Stomach (tissue), 9 donors: ENCODE measurements around the gene CRYM. TPM values are rescaled to one million over a fixed set of nuclear protein-coding genes. Genes with fewer than 3 reads are reported as not detected.

Source experiments
- DNase-seq, 2 donors: peaks; one replicate each; pipeline versions ENCODE4 v3.0.0 to v3.0.0-alpha.2; 2013 to 2019
- H3K27ac ChIP-seq, 5 donors: fragments of 200-600 bp in 4 of 5; sonication (generic) in 4 of 5; one replicate each; pipeline ENCODE4 v1.5.1; 2013 to 2019; ENCODE audit warnings: mild to moderate bottlenecking in 1 of 5, moderate library complexity in 1 of 5
- H3K27me3 ChIP-seq, 3 donors: fragments of 200-600 bp; sonication (generic); one replicate each; pipeline ENCODE4 v1.5.1; 2017 to 2019; ENCODE audit warnings: mixed run types in 1 of 3
- H3K36me3 ChIP-seq, 4 donors: fragments of 200-600 bp; sonication (generic); 1 replicate in 3 of 4; 2 replicates in 1 of 4; pipeline ENCODE4 v1.5.1; 2016 to 2019
- H3K4me1 ChIP-seq, 4 donors: fragments of 200-600 bp; sonication (generic); one replicate each; pipeline ENCODE4 v1.5.1; 2016 to 2019
- H3K4me3 ChIP-seq, 4 donors: fragments of 200-600 bp; sonication (generic) in 3 of 4; one replicate each; pipeline ENCODE4 v1.5.1; 2016 to 2019; ENCODE audit warnings: mild to moderate bottlenecking in 1 of 4
- H3K9me3 ChIP-seq, 4 donors: fragments of 200-600 bp; sonication (generic); one replicate each; pipeline ENCODE4 v1.5.1; 2016 to 2019
- EP300 ChIP-seq: sonication (generic); formaldehyde crosslinking; IDR thresholded peaks from one replicate; pipeline ENCODE4 v1.6.1; 2017; ENCODE audit warnings: antibody characterized with exemption
- POLR2A ChIP-seq, 4 donors: fragments of 450-650 bp; IDR thresholded peaks; one replicate each; pipeline ENCODE4 v1.6.1; 2016; ENCODE audit warnings: antibody characterized with exemption in 4 of 4, control low read depth in 2 of 4, mild to moderate bottlenecking in 1 of 4, moderate library complexity in 1 of 4
- POLR2AphosphoS5 ChIP-seq, 3 donors: sonication (generic); formaldehyde crosslinking; IDR thresholded peaks; one replicate each; pipeline ENCODE4 v1.6.1; 2016; ENCODE audit warnings: antibody characterized with exemption in 3 of 3
- WGBS, 5 donors: extraction: QIAGEN DNeasy Blood & Tissue Kit in 3 of 5; methylation state at CpG; one replicate each; pipeline versions ENCODE4 v1.1.5 to v1.1.7; 2013 to 2018; 5-methylcytosine and 5-hydroxymethylcytosine counted together
- intact Hi-C: fragments of 100-400 bp; cut with DNase I; formaldehyde crosslinking; loops from one replicate; pipeline ENCODE4 v1.15.1; 2023; ENCODE audit warnings: low total_unique reads
- polyA plus RNA-seq, 3 donors: library from polyadenylated mRNA; stranded (reverse); fragments of 200-250 nt; gene quantifications; one replicate each; pipeline ENCODE4 v1.2.3, GENCODE V29; 2013
- total RNA-seq, 5 donors: library from RNA; depleted of rRNA; stranded (reverse); fragments of >200 nt; gene quantifications; one replicate each; pipeline versions ENCODE4 v1.1.0 to v1.2.3, GENCODE V29; 2014 to 2016
- TF ChIP-seq, protein P1 (sequence below), 7 experiments: fragments of 450-650 bp in 4 of 7; fragments of 200-600 bp in 3 of 7; sonication (generic) in 3 of 7; IDR thresholded peaks; one replicate each; pipeline ENCODE4 v1.5.1; 2016 to 2019; ENCODE audit warnings: antibody characterized with exemption in 7 of 7, control low read depth in 2 of 7, mild to moderate bottlenecking in 1 of 7
- donor health status: healthy with polysubstance abuse.
- donor health status: Bipolar disorder and iron deficiency.
- donor health status: healthy.

CRYM gene
- total and polyA plus RNA-seq, 8 donors, result 0.75 to 4.0 (median 3.3) TPM; not detected in 3

DNA sequence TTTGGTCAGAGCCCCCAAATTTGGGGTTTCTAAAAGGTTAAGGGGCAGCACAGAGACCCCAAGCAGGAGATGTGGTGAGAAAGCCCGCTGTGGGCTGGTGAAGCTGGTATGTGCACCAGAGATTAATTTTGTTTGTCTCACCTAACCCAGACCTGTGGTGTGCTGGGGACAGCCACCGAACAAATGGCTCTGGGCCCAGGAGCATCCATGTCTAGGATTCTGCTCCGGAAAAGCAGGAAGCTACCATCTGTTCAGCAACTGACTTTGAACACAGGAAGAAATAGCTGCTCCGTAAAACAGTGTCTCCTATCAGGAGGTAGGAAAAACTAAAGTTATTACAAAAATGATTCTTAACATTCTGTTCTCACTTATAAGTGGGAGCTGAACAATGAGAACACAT is 64.0 kb downstream of the CRYM start:
- Histone ChIP-seq H3K27me3 (peaks cover 0 to 47% (median 0%) of the 10 kb centered on the region in 3 donors), H3K4me1 (no peaks in the 10 kb centered on the region), H3K4me3 (no peak overlapping the region), H3K9me3 (no peaks in the 10 kb centered on the region), H3K27ac (no peak overlapping the region), H3K36me3 (no peaks in the 10 kb centered on the region)
- WGBS, 5 donors, result 56 to 83% (median 73%) methylated on average over 4 of the region's 4 CpGs
- no peak for DNase-seq
- TF ChIP-seq POLR2AphosphoS5 (IDR thresholded peaks at IDR 0.05), result no peak
- TF ChIP-seq, protein P1, sequence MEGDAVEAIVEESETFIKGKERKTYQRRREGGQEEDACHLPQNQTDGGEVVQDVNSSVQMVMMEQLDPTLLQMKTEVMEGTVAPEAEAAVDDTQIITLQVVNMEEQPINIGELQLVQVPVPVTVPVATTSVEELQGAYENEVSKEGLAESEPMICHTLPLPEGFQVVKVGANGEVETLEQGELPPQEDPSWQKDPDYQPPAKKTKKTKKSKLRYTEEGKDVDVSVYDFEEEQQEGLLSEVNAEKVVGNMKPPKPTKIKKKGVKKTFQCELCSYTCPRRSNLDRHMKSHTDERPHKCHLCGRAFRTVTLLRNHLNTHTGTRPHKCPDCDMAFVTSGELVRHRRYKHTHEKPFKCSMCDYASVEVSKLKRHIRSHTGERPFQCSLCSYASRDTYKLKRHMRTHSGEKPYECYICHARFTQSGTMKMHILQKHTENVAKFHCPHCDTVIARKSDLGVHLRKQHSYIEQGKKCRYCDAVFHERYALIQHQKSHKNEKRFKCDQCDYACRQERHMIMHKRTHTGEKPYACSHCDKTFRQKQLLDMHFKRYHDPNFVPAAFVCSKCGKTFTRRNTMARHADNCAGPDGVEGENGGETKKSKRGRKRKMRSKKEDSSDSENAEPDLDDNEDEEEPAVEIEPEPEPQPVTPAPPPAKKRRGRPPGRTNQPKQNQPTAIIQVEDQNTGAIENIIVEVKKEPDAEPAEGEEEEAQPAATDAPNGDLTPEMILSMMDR (IDR thresholded peaks at IDR 0.05), result no peak
- TF ChIP-seq EP300, result no peak
- no peak for TF ChIP-seq POLR2A (IDR thresholded peaks at IDR 0.05)
- intact Hi-C loops, result no loop called here

DNA sequence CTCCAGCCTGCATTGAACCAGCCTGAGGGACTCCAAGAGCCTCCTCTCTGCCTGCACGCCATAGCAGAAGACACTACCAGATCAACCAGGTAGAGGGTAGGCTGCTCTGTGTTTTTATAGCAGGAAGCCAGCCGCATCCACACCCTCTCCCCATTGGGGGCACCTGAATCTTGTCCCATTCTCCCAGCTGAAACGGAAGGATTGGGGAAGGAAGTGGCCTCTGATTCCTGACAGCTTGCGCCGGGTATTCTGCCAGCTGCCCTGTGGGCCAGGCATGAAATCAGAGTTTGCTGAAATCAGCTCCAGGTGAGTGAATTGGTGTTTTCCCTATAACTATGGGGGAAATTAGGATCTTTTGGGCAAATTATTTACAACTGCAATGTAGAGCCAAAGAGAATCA is 66.6 kb downstream of the CRYM start, which contains the start of gene ZP2:
ZP2 (minus strand) TSS at position 89 of the 400 bp plus-strand sequence; CDS start at position 62, 27 bp downstream.
- WGBS, 5 donors, result 70 to 79% (median 73%) methylated on average over 5 of the region's 5 CpGs
- H3K4me3 ChIP-seq, result no peak within 1 kb of the TSS
- H3K27me3 ChIP-seq, result peaks cover 0 to 35% (median 0%) of the 10 kb centered on the region in 3 donors
- no peak for DNase-seq
- intact Hi-C loops, result no loop called here
- H3K9me3 ChIP-seq, result no peaks in the 10 kb centered on the region
- no peak within 1 kb of the TSS for H3K27ac ChIP-seq
- TF ChIP-seq EP300, result no peak
- TF ChIP-seq POLR2AphosphoS5 (IDR thresholded peaks at IDR 0.05), result no peak
- TF ChIP-seq, protein P1 (IDR thresholded peaks at IDR 0.05), result no peak
- TF ChIP-seq POLR2A (IDR thresholded peaks at IDR 0.05), result no peak
- H3K36me3 ChIP-seq, result no peaks in the 10 kb centered on the region
- no peaks in the 10 kb centered on the region for H3K4me1 ChIP-seq

Other genes starting within 250 kb of the CRYM start
- gene DNAH3, start 127.4 kb downstream of the CRYM start, total RNA-seq, result 1 to 10 TPM in 1 of 5 donors, under 1 TPM in 1, not detected in 3; 0.18 to 8.7 TPM
- under 1 TPM in 1 of 3 donors, not detected in 2; 0.10 TPM for gene DNAH3, start 127.4 kb downstream of the CRYM start, polyA plus RNA-seq
- gene LDAF1, start 119.6 kb downstream of the CRYM start, total RNA-seq, result 100 to 1,000 TPM in 1 of 5 donors, 10 to 100 TPM in 4; 13.6 to 103 (median 53.7) TPM
- 10 to 100 TPM; 10.1 to 22.5 (median 18.5) TPM for gene LDAF1, start 119.6 kb downstream of the CRYM start, polyA plus RNA-seq
- gene ZP2, start 66.7 kb downstream of the CRYM start, total RNA-seq, result under 1 TPM in 1 of 5 donors, not detected in 4; 0.55 TPM
- gene ZP2, start 66.7 kb downstream of the CRYM start, polyA plus RNA-seq, result under 1 TPM in 1 of 3 donors, not detected in 2; 0.05 TPM
- gene ANKS4B, start 44.6 kb downstream of the CRYM start, total RNA-seq, result 1 to 10 TPM in 2 of 5 donors, not detected in 3; 2.8 to 9.0 TPM
- gene ANKS4B, start 44.6 kb downstream of the CRYM start, polyA plus RNA-seq, result under 1 TPM; 0.23 to 0.61 (median 0.31) TPM